SU-DHL-6 (cell line): ENCODE results near the gene EXOSC10.
"Not testable (repeated sequence)": the region's sequence is repeated elsewhere in the genome, so short reads cannot be mapped to it uniquely, and the experiment has no call there.

ENCODE experiments used
- H2AFZ ChIP-seq: fragments of 200-600 bp; sonication (generic); 2 replicates; pipeline ENCODE4 v1.6.1; 2014; ENCODE audit warnings: low read depth, mild to moderate bottlenecking, moderate library complexity, mixed read lengths, antibody characterized with exemption, low read length; ENCODE audit not compliant: severe bottlenecking
- H3F3A ChIP-seq: fragments of 200-600 bp; shearing (Covaris generic); 2 replicates; pipeline ENCODE4 v1.6.0; 2016; ENCODE audit warnings: antibody characterized with exemption, mild to moderate bottlenecking; ENCODE audit not compliant: insufficient read depth
- H3K27ac ChIP-seq: fragments of 200-600 bp; sonication (generic); 2 replicates; pipeline ENCODE4 v1.5.1; 2016; ENCODE audit warnings: low read depth, mild to moderate bottlenecking, low read length, moderate library complexity, mixed read lengths
- H3K27me3 ChIP-seq: fragments of 200-600 bp; sonication (generic), shearing (Covaris generic); 2 replicates; pipeline ENCODE4 v1.6.0; 2014; ENCODE audit warnings: mild to moderate bottlenecking, low read length
- H3K36me3 ChIP-seq: fragments of 200-600 bp; sonication (generic); 2 replicates; pipeline ENCODE4 v1.6.1; 2014; ENCODE audit warnings: mild to moderate bottlenecking, low read length, mixed read lengths
- H3K4me2 ChIP-seq: fragments of 300-600, 200-600 bp; shearing (Covaris generic), sonication (generic); 2 replicates; pipeline ENCODE4 v1.6.0; 2014; ENCODE audit warnings: low read length, low read depth, mild to moderate bottlenecking; ENCODE audit not compliant: poor library complexity, severe bottlenecking
- H3K4me3 ChIP-seq: fragments of 200-600 bp; sonication (generic); 2 replicates; pipeline ENCODE4 v1.5.1; 2014; ENCODE audit warnings: antibody characterized with exemption, low read length, mild to moderate bottlenecking, mixed read lengths; ENCODE audit not compliant: insufficient read depth, poor library complexity, severe bottlenecking
- H3K79me2 ChIP-seq: fragments of 200-600 bp; sonication (generic); 2 replicates; pipeline ENCODE4 v1.6.1; 2014; ENCODE audit warnings: mild to moderate bottlenecking, low read length, moderate library complexity; ENCODE audit not compliant: insufficient read depth
- H3K9ac ChIP-seq: fragments of 200-600 bp; sonication (generic); 2 replicates; pipeline ENCODE4 v1.7.0; 2014; ENCODE audit warnings: mild to moderate bottlenecking, low read length
- H3K9me2 ChIP-seq: fragments of 200-600 bp; sonication (generic); replicated peaks from 2 replicates; pipeline ENCODE4 v1.6.1; 2014; ENCODE audit warnings: low read length; ENCODE audit not compliant: insufficient read depth
- H3K9me3 ChIP-seq: fragments of 200-600 bp; sonication (generic); 2 replicates; pipeline ENCODE4 v1.6.1; 2014; ENCODE audit warnings: low read length, mixed read lengths; ENCODE audit not compliant: insufficient read depth
- H4K20me1 ChIP-seq: fragments of 200-600 bp; sonication (generic); 2 replicates; pipeline ENCODE4 v1.6.1; 2014; ENCODE audit warnings: low read depth, mild to moderate bottlenecking, antibody characterized with exemption, low read length, moderate library complexity, mixed read lengths
- EZH2phosphoT487 ChIP-seq: fragments of 200-600 bp; sonication (generic), shearing (Covaris generic); conservative IDR thresholded peaks from 2 replicates; pipeline ENCODE4 v1.6.1; 2018; ENCODE audit warnings: mild to moderate bottlenecking, antibody characterized with exemption, low read length, moderate library complexity, mixed read lengths
- TF ChIP-seq, protein P1 (sequence below): fragments of 200-600 bp; sonication (generic); IDR thresholded peaks from one replicate; pipeline ENCODE4 v1.5.1; 2017; ENCODE audit warnings: antibody characterized with exemption, mild to moderate bottlenecking, low read length, moderate library complexity; ENCODE audit not compliant: insufficient read depth, poor library complexity, severe bottlenecking

Gene EXOSC10

DNA sequence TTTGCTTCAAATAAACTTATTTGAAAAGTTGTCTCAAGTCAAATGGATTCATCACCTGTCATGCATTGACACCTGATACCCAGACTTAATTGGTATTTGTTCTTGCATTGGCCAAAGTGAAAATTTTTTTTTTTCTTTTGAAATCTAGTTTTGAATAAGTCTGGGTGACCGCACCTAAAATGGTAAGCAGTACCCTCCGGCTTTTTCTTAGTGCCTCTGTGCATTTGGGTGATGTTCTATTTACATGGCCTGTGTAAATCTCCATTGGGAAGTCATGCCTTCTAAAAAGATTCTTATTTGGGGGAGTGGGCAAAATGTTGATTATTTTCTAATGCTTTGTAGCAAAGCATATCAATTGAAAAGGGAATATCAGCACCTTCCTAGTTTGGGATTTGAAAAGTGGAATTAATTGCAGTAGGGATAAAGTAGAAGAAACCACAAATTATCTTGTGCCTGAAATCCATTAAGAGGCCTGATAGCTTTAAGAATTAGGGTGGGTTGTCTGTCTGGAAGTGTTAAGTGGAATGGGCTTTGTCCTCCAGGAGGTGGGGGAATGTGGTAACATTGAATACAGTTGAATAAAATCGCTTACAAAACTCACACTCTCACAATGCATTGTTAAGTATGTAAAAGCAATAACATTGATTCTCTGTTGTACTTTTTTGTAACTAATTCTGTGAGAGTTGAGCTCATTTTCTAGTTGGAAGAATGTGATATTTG is 75.4 kb downstream of the EXOSC10 start:
- peaks cover 11% of the 10 kb centered on the region for H4K20me1 ChIP-seq
- no peaks in the 10 kb centered on the region for H3K9me3 ChIP-seq
- peaks cover 48% of the 10 kb centered on the region for H3K36me3 ChIP-seq
- no peak overlapping the region for H3K4me3 ChIP-seq
- no peak for TF ChIP-seq EZH2phosphoT487
- TF ChIP-seq, protein P1, sequence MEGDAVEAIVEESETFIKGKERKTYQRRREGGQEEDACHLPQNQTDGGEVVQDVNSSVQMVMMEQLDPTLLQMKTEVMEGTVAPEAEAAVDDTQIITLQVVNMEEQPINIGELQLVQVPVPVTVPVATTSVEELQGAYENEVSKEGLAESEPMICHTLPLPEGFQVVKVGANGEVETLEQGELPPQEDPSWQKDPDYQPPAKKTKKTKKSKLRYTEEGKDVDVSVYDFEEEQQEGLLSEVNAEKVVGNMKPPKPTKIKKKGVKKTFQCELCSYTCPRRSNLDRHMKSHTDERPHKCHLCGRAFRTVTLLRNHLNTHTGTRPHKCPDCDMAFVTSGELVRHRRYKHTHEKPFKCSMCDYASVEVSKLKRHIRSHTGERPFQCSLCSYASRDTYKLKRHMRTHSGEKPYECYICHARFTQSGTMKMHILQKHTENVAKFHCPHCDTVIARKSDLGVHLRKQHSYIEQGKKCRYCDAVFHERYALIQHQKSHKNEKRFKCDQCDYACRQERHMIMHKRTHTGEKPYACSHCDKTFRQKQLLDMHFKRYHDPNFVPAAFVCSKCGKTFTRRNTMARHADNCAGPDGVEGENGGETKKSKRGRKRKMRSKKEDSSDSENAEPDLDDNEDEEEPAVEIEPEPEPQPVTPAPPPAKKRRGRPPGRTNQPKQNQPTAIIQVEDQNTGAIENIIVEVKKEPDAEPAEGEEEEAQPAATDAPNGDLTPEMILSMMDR = no peak
- no peak overlapping the region for H3K9ac ChIP-seq
- H2AFZ ChIP-seq = no peak overlapping the region
- H3K9me2 ChIP-seq = no peaks in the 10 kb centered on the region
- H3K27me3 ChIP-seq = no peaks in the 10 kb centered on the region
- H3K79me2 ChIP-seq = peaks cover 2% of the 10 kb centered on the region; the same call in 1 of the 2 replicates
- no peak overlapping the region for H3K4me2 ChIP-seq
- no peak overlapping the region for H3K27ac ChIP-seq
- peaks cover 22% of the 10 kb centered on the region for H3F3A ChIP-seq

DNA sequence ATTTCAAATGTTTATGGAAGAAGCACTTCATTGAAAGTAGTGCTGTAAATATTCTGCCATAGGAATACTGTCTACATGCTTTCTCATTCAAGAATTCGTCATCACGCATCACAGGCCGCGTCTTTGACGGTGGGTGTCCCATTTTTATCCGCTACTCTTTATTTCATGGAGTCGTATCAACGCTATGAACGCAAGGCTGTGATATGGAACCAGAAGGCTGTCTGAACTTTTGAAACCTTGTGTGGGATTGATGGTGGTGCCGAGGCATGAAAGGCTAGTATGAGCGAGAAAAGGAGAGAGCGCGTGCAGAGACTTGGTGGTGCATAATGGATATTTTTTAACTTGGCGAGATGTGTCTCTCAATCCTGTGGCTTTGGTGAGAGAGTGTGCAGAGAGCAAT is 76.5 kb downstream of the EXOSC10 start:
- no peak for TF ChIP-seq EZH2phosphoT487
- TF ChIP-seq, protein P1 = no peak
- Histone ChIP-seq H3K27me3 (no peaks in the 10 kb centered on the region), H3K79me2 (peaks cover 8% of the 10 kb centered on the region; the same call in 1 of the 2 replicates), H3K9ac (no peak overlapping the region), H3K4me3 (no peak overlapping the region), H3K9me2 (no peaks in the 10 kb centered on the region), H3K27ac (no peak overlapping the region), H3F3A (peaks cover 22% of the 10 kb centered on the region), H2AFZ (no peak overlapping the region), H4K20me1 (peaks cover 16% of the 10 kb centered on the region), H3K4me2 (no peak overlapping the region), H3K9me3 (no peaks in the 10 kb centered on the region), H3K36me3 (peaks cover 58% of the 10 kb centered on the region)

DNA sequence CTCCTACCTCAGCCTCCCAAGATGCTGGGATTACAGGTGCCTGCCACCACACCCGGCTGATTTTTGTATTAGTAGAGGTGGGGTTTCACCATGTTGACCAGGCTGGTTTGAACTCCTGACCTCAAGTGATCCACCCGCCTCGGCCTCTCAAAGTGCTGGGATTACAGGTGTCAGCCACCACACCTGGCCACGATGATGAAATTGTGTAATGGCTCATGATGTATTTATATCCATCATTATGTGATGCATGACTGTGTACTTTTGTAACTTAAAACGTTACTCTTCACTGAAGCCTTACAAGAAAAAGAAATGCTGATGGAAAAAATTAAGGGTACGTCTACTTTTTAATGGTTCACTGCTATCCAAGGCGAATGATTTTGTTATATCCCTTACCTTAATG is 79.7 kb downstream of the EXOSC10 start:
- H3K9me3 ChIP-seq = no peaks in the 10 kb centered on the region
- peaks cover 10% of the 10 kb centered on the region; the same call in 1 of the 2 replicates for H3F3A ChIP-seq
- H3K4me2 ChIP-seq = no peak overlapping the region
- H4K20me1 ChIP-seq = peaks cover 12% of the 10 kb centered on the region
- H3K36me3 ChIP-seq = peaks cover 55% of the 10 kb centered on the region
- H3K4me3 ChIP-seq = no peak overlapping the region
- peaks cover 21% of the 10 kb centered on the region for H3K79me2 ChIP-seq
- H3K27me3 ChIP-seq = no peaks in the 10 kb centered on the region
- no peak overlapping the region for H2AFZ ChIP-seq
- no peak for TF ChIP-seq EZH2phosphoT487
- TF ChIP-seq, protein P1 = no peak
- H3K9ac ChIP-seq = no peak overlapping the region
- H3K27ac ChIP-seq = no peak overlapping the region
- H3K9me2 ChIP-seq = no peaks in the 10 kb centered on the region

DNA sequence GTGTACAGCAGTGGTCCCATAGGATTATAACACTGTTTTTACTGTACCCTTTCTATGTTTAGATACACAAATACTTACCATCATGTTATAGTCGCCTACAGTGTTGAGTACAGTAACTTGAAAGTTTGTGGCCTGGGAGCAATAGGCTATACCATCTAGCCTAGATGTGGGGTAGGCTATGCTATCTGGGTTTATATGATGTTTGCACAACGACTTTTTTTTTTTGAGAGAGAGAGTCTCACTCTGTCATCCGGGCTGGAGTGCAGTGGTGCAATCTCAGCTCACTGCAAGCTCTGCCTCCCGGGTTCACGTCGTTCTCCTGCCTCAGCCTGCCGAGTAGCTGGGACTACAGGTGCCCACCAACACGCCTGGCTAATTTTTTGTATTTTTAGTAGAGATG is 80.3 kb downstream of the EXOSC10 start:
- not testable (repeated sequence) for H3K27ac ChIP-seq, H3F3A ChIP-seq, H2AFZ ChIP-seq, H3K4me3 ChIP-seq, H3K27me3 ChIP-seq, H3K9me2 ChIP-seq, H3K9ac ChIP-seq, H4K20me1 ChIP-seq, H3K9me3 ChIP-seq, H3K4me2 ChIP-seq
- peaks cover 27% of the 10 kb centered on the region for H3K79me2 ChIP-seq
- H3K36me3 ChIP-seq = peaks cover 50% of the 10 kb centered on the region
